Measurements from ENCODE around the gene DNAJB4.
"Not testable (repeated sequence)": the region's sequence is repeated elsewhere in the genome, so short reads cannot be mapped to it uniquely, and the experiment has no call there.

DNAJB4 gene

DNA sequence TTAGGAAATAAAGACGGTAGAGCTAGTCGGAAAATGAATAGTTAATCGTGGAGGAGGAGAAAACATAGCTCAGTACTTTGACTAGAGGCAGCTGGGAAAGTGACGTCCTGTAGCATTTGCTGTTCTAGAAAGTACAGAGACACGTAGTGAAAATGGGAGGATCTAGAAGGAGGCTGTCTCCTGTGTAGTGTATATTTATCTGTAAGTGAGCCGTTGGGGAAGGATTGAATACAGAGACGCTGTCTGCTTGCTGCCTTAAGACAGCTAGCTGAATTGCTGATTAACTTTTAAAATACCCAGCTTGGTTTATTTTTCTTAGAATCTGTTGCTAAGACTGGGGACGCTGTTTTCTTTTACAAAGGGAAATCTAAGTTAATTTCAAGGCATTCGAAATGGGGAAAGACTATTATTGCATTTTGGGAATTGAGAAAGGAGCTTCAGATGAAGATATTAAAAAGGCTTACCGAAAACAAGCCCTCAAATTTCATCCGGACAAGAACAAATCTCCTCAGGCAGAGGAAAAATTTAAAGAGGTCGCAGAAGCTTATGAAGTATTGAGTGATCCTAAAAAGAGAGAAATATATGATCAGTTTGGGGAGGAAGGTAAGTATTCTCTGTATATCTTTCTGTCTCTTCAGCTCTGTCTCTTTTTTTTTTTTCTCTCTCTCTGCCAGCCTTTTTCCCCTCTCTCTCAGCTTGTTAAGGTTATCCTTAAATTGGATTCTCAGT lies at the start of gene DNAJB4:
TSS of gene DNAJB4 (plus strand) at position 221 of the 729 bp plus-strand sequence. CDS start at position 393, 172 bp downstream.
- peak; percentile 88 to 95 for DNase-seq

DNA sequence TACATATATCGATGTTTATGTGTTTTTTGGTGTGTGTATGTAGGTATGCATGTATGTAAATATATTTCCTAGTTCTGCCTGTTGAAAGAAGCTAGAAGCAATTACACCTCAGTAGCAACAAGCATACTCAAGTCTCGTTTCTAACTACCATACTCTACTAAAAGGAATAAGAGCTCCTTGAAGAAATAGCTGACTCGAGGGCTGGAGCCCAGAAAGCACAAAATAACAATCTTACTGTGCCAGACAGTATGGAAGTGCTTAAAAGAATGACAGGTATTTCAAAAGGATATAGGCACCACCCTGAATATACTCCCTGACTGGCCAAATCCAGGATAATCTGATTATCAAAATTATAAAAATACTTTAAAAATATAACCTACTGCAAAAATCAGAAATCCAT lies 49.0 kb upstream of the DNAJB4 start:
- DNase-seq, result no peak

DNA sequence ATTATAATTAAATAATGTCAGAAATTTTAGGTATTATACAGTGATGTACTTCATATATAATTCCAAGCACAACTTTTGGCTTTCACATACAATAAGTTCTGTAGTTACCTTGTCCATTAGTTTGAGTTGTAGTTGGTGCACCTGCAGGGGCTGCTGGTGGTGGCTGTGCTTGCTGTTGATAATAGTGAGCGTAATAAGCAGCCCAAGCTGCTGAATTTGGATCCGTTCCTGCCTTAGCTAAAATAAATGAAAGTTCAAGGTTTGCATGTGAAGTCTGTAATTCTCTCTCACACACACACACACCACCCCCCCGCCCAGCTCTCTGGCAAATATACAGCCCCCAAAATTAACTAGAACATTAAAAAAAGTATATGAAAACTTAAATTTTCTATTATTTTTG lies 48.3 kb upstream of the DNAJB4 start:
- no peak for DNase-seq

DNA sequence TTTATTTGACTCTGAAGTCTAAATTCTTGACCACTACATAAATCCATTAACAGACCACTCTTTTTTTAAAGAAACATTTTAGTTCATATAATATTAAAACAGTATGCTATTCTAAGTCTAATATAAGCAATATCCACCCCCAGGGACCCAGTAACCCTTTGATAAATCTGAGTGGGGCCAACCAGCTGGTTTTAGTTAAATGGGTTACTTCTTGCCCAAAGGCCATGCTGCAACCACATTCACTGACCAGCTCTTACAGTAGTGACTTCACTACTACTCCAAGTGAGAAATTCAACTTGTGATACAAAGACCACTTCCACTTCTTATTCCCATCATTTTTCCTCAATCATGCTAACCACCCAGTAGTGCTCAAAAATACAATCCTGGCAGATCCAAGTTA lies 46.3 kb upstream of the DNAJB4 start:
- no peak for DNase-seq

DNA sequence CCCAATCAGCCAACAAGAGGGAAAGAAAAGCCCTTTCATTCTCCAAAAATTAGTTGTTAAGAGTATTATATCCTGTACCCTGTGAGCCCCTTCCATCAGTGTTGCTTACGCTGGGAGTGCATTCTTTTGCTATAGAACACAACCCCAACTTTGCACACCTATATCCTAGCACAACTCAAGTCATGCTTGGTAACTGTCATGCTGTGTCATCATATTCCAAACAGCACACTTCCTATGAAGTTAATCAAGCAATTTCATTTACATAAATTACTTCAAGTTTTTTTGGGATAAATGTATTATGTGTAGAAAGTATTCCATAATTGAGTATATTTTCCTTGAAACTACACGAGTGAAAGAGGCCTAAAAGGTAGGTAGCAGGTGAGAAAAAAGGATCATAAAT lies 45.9 kb upstream of the DNAJB4 start:
- no peak for DNase-seq

DNA sequence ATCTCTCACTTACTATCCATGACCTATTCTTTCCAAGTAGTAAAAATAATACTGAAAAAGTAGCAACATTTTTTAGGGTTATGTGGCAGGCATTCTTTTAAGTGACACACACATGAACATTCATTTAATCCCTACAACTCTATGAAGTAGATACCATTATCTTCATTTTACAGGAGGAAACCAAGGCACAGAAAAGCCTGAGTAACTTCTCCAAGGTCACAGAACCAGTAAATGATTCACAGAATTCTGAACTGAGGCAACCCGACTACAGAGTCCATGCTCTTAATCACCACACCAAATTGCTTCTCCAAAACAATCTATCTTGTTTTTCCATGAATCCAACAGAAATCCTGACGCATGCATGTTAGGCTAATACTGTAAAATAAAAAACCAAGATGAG lies 43.3 kb upstream of the DNAJB4 start:
- DNase-seq, result no peak

DNA sequence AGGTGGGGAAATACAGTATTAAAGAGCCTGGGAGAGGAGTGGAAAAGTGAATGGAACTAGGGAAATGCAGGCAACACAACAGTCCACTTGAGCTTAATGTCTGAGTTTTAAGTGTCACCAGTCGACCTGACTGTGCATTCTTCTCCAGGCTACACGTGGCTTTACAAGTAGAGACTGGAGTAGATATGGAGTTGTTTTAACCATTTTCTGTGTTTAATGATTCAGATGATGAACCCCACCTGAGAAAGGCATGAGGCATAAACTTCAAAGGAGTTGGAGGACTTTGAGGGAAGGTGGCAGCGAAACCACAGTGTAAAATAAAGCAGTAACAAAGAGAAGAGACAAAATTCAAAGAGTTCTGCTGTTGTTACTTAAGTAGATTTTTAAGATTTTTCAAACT lies 38.4 kb upstream of the DNAJB4 start:
- no peak for DNase-seq

DNA sequence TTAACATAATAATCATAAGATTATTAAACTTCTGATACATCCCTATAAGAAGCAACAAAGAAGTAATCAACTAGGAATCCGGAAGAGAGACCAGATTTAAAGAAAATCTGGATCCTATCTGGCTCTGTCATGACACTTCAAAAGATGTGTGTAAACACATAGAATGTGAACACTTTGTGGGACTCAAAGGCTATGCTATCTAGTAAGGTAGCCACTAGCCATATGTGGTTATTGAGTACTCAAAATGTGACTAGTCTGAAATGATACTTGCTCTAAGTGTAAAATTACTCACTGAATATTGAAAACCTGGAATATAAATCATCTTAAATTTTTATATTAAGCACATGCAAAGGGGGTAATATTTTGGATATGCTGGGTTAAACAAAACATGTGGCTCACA lies 34.5 kb upstream of the DNAJB4 start:
- no peak for DNase-seq

DNA sequence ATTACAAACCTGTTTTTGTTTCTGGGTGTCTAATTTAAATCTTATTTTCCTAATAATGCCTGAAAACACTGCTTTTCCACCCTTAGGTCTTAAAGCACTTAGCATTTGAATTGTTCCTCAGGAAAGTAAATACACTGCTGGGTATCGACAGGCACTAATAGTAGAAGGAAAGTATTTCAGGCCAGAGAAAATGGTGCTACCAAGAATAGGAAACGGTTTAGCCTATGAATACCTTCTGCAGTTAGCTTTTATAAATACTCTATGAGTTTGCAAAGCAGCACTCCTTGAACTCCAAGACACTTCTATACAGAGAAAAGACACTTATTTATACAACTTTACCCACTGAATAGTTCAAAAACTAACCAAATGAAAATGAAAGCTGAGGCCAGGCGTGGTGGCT lies 32.7 kb upstream of the DNAJB4 start:
- no peak for DNase-seq

DNA sequence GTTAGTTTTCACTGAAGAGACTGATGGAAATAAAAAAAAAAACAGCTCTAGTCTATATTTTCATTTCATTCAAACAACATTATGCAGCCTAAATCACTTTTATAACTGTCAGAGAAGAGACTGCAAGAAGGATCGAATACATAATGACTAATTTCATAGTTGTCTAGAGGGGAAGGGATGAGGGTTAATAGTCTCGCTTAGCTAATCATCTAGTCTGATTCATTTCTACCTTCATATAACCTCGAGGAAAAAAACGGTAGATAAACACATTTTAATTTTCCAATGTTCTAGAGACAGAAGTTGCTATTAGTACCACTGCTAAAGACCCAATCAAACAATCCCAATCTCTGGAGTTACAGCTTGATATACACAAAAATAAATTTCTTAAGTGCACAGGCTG lies 29.4 kb upstream of the DNAJB4 start:
- DNase-seq, result no peak

DNA sequence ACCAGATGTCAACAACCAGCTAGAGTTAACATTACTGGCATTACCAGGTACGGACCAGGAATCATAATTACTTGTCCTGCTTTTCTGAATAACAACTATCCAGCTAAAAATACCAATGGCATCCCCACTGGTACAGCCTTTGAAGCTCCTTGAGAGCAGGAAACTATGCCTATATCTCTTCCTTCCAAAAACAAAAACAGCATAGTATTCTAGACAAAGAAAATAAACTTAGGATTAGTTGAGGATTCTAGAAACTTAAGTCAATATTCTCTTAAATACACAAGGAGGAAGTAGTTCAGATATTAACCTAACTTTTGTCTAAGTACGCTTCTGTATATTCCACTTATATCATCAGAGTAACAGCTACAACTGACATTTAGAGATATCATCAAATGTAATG lies 28.8 kb upstream of the DNAJB4 start:
- no peak for DNase-seq

DNA sequence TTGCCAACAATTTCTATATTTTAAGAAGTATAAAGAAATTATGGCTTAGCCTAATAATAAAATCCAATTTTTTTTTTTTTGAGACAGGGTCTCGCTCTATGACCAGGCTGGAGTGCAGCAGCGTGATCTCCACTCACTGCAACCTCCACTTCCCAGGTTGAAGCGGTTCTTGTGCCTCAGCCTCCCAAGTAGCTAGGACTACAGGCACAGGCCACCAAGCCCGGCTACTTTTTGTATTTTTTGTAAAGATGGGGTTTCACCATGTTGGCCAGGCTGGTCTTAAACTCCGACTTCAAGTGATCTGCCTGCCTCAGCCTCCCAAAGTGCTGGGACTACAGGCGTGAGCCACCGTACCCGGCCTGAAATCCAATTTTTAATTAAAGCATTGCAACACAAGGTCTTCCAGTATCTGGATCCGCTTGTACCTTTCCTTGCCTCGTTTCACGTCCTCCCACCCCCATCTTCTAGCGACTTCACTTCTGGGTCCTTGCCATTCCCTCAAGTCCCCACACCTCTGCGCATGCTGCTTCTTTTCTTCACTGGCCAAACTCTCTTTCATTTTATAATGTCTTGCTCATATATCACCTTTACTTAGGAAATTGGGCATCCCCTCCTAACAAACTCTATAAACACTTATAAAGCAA lies 28.2 kb upstream of the DNAJB4 start:
- DNase-seq, result peak in 1 of 2 donors; percentile 27

DNA sequence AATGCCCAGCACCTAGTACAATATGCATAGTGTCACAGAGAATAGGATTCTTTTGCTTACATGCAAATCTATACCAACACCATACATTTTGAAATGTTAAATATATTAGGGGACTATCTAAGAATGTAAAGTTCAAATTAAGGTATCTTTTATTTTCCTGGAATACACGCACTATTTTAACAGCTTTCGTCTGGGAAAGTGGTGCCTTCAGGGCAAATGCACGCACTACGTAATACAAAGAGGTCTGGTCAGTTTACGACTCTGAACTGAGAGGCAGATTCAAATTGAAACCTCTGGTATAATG lies 26.8 kb upstream of the DNAJB4 start:
- no peak for DNase-seq

DNA sequence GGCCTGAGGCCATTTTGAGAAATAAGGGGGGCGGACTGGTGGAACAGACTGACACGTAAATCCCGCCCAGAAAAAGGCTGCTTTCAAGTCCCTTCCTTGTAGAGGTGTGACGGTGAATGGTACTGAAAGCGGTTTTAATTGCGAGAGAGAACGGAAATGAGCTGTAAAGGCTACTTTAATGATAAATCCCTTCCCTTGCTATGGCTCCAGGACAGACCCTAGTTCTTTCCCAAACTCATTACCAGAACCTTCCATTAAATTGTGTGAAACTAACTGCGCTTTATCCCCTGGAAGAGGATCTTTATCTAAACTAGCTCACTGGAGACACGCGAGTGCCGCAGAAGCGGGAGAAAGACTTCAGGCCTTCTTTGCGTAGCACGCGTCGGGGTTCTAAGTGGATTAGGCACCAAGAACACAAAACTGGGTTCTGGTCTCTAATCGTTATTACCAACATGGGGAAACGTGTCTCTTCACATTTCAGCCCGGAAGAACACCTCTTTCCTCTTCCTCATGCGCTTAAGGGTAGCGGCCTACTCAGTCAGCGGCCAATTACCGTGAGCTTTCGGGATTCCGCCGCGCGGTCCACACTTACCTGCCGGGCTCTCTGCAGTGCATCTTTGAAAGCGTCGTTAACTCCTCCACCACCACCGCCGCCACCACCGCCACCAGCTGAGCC lies 26.3 kb upstream of the DNAJB4 start:
- peak; percentile 87 to 94 for DNase-seq

DNA sequence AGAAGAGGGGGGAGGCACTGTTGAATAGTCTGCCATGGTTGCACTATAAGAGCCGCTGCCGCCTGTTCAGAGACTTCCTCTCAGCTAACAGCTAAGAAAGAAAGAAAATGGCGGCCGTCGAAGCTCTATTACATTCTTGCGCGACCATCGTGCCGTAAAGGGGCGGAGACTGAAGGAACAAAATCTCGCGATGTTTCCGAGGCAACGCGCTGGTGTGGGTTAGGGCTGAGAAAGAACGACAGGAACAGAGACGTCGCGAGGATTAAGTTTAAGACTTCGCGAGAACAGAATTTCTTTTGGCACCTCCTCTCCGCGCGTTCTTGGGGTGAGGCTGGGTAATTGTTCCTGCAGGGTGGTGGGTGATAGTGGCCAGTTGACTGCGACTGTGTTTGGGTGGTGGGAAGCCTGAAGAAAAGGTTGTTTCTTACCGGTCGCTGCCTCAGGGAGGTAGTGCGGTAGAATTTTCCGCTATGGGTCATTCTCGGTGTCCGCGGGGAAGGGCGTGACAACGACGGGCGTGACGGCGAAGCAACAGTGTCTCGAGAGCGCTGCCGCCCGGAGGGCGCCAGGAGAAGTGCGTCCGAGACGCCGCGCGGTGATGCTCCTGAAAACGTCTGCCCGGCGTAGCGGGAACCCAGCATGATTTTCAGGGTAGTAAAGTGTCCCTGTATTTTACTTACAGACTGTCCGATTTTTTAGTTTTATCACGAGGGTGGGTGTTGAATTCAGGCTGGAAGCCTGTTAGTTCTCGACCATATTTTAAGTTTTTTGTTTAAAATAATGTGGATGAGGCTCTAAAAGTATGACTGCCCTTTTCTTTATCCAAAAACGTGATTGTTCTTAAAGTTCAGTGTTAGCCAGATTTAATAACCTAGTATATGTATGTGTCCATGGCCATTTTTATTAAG lies 25.5 kb upstream of the DNAJB4 start, which contains the start of gene FUBP1:
TSS of gene FUBP1 (minus strand) at position 104 of the 908 bp plus-strand sequence. CDS start at position 36, 68 bp downstream.
- DNase-seq, result peak; percentile 98 to 99

DNA sequence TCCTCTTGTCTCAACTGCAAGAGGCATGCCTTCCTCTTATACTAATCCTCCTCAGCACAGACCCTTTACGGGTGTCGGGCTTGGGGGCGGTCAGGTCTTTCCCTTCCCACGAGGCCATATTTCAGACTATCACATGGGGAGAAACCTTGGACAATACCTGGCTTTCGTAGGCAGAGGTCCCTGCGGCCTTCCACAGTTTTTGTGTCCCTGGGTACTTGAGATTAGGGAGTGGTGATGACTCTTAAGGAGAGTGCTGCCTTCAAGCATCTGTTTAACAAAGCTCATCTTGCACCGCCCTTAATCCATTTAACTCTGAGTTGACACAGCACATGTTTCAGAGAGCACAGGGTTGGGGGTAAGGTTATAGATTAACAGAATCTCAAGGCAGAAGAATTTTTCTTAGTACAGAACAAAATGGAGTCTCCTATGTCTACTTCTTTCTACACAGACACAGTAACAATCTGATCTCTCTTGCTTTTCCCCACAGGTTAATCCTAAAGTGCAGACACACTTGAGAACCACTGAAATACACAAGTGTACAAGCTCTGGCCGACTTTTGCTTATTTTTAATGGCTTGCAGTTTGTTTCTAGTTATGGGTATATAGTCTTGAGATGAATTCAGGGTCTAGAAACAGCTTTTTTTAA lies 21.3 kb upstream of the DNAJB4 start:
- DNase-seq, result not testable (repeated sequence)

DNA sequence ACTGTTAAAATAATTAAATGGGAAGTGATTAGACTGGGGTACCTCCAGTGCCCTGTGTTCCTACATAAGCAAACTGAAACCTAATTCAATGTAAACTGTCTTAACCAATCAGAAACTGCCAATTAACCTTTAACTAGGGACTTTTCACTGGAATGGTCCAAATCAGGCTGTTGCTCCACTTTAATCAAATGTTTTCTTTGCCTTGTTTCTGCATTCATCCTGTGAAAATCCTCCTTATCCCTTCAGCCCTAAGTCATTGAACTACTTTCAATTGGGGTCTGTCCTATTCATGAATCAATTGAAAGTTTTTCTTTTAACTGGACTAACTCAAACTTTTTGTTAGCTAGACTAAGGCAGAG lies 20.8 kb upstream of the DNAJB4 start:
- DNase-seq, result no peak

DNA sequence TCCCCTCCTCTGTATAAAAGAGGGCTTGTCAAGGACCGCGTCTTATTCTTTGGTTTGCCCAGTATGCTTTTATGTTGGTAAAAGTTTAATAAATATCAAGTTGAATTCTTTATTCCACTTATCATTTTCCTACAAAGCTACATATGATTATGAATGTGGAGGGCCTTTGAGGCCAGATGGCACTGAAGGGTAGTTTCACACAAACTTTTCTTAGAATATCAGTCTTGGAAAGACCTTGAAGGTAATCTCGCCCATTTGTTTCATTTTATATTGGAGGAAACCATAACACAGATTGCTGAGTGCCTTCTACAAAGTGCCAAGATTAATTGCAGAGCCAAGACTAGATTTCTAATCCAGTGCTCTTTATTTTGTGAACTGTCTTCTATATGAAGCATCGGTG lies 20.1 kb upstream of the DNAJB4 start:
- DNase-seq, result no peak

DNA sequence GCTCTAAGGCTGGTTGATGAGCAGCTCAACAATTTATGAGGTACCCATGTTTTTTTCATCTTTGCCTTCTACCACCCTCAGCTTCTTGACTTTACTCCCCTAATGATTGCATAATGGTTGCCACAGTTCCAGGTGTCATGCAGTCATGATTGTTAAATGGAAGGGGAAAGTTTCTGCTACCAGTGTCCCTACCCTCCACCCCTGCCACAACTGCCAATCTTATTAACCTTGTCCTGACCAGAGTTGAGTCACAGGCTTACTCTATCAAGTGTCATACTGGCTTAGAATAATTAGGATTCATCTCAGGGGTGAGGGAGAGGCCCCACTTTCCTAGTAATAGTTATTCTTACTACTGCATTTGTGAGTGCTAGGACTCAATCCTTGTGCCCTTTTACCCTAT lies 17.9 kb upstream of the DNAJB4 start:
- DNase-seq, result no peak

DNA sequence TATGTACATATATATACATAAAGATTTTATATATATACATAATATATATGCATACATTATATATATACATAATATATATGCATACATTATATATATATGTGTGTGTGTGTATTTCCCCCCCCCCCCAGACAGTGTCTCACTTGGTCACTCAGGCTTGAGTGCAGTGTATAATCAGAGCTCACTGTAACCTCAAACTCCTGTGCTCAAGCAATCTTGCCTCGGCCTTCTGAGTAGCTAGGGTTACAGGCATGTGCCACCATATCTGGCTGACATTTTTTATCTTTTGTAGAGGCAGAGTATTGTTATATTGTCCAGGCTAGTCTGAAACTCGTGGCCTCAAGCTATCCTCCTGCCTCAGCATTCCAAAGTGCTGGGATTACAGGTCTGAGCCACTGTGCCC lies 16.8 kb upstream of the DNAJB4 start:
- DNase-seq, result no peak

DNA sequence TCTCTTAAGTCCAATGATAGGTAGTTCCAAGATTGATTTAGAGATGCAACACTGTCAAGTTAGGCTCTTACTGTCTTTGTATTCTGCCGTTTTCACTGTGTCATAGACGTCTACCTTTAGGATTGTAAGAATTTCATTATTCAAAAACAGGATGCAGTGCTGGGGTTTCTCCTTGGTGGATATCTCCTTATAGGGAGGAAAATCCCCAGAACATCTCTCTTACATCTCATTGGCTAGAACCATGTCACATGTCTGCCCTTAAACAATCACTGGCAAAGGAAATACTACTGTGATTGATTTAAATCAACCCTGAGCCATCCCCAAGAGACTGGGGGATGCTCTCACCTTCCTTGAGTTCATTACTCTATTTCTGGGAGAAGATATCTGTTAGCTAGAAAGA lies 15.0 kb upstream of the DNAJB4 start:
- DNase-seq, result no peak

DNA sequence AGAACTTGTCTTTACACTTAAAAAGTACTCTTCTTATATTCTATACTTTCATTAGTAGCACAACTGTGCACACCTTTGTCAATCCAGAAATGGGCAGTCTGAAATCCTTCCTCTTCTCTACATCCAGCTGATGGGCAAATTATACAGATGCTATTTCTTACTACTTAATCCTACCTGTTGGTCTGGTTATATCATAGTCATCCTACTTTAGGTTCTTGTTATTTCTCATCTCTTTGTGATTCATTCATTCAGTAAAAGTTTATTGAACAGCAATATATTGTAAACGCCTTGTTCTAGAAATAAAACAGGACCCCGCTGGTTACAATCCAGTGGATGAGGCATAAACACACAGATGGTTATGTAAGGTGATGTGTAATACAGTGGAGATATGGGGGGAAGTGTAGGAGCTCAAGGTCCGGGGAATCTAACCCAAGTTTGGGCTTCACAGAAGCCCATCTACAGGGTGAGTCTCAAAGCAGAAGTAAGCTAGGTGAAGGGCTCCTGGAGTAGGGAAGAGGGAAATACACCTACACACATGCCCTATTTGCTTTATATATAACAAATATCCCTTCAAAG lies 14.0 kb upstream of the DNAJB4 start:
- DNase-seq, result no peak

All from CD4-positive, alpha-beta T cell treated with Interleukin-4 for 1 hour (primary cell).